GM23338 (cell line): ENCODE data around the gene SFI1.

ENCODE experiments used
- CREB1 ChIP-seq: fragments of 250-450 bp; sonication (Bioruptor Pico); IDR thresholded peaks from 2 replicates; pipeline ENCODE4 v1.5.0; 2020; ENCODE audit warnings: low read depth, mild to moderate bottlenecking, moderate library complexity
- ETS1 ChIP-seq: IDR thresholded peaks from 2 replicates; pipeline ENCODE4 v1.6.1; 2016; ENCODE audit warnings: antibody characterized with exemption
- EZH2 ChIP-seq: fragments of 200-600 bp; sonication (generic); IDR thresholded peaks from one replicate; pipeline ENCODE4 v1.8.0; 2017; ENCODE audit warnings: antibody characterized with exemption, mild to moderate bottlenecking, low read depth; ENCODE audit not compliant: unreplicated experiment
- EZH2phosphoT487 ChIP-seq: fragments of 200-600 bp; sonication (generic); IDR thresholded peaks from one replicate; pipeline ENCODE4 v1.8.1; 2018; ENCODE audit warnings: antibody characterized with exemption; ENCODE audit not compliant: unreplicated experiment
- JUNB ChIP-seq: IDR thresholded peaks from one replicate; pipeline ENCODE4 v1.6.1; 2016; ENCODE audit warnings: antibody characterized with exemption; ENCODE audit not compliant: unreplicated experiment
- NANOG ChIP-seq: IDR thresholded peaks from 2 replicates; pipeline ENCODE4 v1.6.1; 2016; ENCODE audit warnings: antibody characterized with exemption, borderline replicate concordance
- POLR2AphosphoS5 ChIP-seq: IDR thresholded peaks from 2 replicates; pipeline ENCODE4 v1.6.1; 2016; ENCODE audit warnings: antibody characterized with exemption, low read depth
- STAT1 ChIP-seq: IDR thresholded peaks from one replicate; pipeline ENCODE4 v1.6.1; 2016; ENCODE audit warnings: antibody characterized with exemption; ENCODE audit not compliant: unreplicated experiment
- TF ChIP-seq, protein P1 (sequence below), 2 experiments: fragments of 200-600 bp in 1 of 2; sonication (generic) in 1 of 2; conservative IDR thresholded peaks; 2 replicates each; pipeline versions ENCODE4 v1.5.1 to v1.6.1; 2016 to 2017; ENCODE audit warnings: antibody characterized with exemption in 2 of 2, low read depth in 2 of 2, mild to moderate bottlenecking in 2 of 2, moderate library complexity in 1 of 2
- TF ChIP-seq, protein P2 (sequence below): IDR thresholded peaks from one replicate; pipeline ENCODE4 v1.6.1; 2018; ENCODE audit warnings: antibody characterized with exemption; ENCODE audit not compliant: unreplicated experiment

DNA sequence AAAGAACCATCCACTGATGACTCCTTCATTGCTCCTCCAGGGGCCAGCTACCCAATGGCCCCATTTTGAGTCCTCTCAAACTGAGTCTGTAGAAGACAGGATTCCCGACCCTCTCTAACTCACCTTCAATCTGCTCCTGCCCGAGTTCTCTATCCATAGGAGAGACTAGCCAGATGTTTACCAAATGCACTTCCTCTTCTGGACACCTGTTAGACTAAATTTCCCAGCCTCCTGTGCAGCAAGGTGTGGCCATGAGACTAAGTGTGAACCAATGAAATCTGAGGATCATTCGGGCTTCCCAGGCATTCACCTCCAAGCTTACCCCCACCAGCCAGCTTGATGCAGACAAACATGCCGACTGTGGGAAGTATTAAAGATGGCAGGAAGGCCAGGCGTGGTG is 158.1 kb downstream of the SFI1 start:
- TF ChIP-seq POLR2AphosphoS5 (no peak), EZH2 (no peak), EZH2phosphoT487 (no peak), CREB1 (CRISPR knock-in tag) (no peak), NANOG (no peak), STAT1 (no peak), JUNB (no peak), ETS1 (no peak)
- TF ChIP-seq, protein P1, sequence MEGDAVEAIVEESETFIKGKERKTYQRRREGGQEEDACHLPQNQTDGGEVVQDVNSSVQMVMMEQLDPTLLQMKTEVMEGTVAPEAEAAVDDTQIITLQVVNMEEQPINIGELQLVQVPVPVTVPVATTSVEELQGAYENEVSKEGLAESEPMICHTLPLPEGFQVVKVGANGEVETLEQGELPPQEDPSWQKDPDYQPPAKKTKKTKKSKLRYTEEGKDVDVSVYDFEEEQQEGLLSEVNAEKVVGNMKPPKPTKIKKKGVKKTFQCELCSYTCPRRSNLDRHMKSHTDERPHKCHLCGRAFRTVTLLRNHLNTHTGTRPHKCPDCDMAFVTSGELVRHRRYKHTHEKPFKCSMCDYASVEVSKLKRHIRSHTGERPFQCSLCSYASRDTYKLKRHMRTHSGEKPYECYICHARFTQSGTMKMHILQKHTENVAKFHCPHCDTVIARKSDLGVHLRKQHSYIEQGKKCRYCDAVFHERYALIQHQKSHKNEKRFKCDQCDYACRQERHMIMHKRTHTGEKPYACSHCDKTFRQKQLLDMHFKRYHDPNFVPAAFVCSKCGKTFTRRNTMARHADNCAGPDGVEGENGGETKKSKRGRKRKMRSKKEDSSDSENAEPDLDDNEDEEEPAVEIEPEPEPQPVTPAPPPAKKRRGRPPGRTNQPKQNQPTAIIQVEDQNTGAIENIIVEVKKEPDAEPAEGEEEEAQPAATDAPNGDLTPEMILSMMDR (conservative IDR thresholded peaks at IDR 0.05; ENCODE audit: low read depth in 2 of 2) = no peak
- TF ChIP-seq, protein P2, sequence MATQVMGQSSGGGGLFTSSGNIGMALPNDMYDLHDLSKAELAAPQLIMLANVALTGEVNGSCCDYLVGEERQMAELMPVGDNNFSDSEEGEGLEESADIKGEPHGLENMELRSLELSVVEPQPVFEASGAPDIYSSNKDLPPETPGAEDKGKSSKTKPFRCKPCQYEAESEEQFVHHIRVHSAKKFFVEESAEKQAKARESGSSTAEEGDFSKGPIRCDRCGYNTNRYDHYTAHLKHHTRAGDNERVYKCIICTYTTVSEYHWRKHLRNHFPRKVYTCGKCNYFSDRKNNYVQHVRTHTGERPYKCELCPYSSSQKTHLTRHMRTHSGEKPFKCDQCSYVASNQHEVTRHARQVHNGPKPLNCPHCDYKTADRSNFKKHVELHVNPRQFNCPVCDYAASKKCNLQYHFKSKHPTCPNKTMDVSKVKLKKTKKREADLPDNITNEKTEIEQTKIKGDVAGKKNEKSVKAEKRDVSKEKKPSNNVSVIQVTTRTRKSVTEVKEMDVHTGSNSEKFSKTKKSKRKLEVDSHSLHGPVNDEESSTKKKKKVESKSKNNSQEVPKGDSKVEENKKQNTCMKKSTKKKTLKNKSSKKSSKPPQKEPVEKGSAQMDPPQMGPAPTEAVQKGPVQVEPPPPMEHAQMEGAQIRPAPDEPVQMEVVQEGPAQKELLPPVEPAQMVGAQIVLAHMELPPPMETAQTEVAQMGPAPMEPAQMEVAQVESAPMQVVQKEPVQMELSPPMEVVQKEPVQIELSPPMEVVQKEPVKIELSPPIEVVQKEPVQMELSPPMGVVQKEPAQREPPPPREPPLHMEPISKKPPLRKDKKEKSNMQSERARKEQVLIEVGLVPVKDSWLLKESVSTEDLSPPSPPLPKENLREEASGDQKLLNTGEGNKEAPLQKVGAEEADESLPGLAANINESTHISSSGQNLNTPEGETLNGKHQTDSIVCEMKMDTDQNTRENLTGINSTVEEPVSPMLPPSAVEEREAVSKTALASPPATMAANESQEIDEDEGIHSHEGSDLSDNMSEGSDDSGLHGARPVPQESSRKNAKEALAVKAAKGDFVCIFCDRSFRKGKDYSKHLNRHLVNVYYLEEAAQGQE = no peak
